Measurements from ENCODE around the gene PPFIA2. TPM values are rescaled to one million over a fixed set of nuclear protein-coding genes. Genes with fewer than 3 reads are reported as not detected.

PPFIA2 gene
- total RNA-seq, 6 experiments from 2014 or later: 0.12 to 1.2 (median 0.56) TPM; not detected in 2

DNA sequence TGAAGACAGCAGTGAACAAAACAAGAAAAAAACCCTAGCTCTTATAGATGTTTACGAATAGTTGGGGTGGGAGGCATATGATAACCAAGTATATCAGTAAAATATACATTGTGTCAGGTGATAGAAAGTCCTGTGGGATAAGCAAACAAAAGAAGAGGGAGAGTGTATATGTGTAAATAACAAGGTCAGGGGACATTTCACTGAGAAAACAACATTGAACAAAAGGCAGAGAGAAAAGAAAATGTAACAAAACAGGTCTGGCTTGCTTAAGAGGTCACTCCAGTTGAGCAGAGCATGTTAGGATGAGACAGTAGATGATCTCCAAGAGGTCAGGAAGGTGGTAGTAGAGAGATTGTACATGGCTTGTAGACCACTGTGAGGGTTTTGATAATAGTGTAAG is 377.2 kb downstream of the PPFIA2 start:
- DNase-seq (no peak), ATAC-seq (no peak)
- WGBS (ENCODE audit: insufficient coverage, low coverage, low lambda C conversion rate, missing lambda C conversion rate): 50% methylated on average over 1 of the region's 1 CpG
- Histone ChIP-seq H3K27ac (no peak overlapping the region), H3K9me3 (no peaks in the 10 kb centered on the region), H3K27me3 (no peaks in the 10 kb centered on the region), H3K4me3 (no peak overlapping the region), H3K4me1 (no peaks in the 10 kb centered on the region), H3K36me3 (no peaks in the 10 kb centered on the region)
- TF ChIP-seq, protein P1, sequence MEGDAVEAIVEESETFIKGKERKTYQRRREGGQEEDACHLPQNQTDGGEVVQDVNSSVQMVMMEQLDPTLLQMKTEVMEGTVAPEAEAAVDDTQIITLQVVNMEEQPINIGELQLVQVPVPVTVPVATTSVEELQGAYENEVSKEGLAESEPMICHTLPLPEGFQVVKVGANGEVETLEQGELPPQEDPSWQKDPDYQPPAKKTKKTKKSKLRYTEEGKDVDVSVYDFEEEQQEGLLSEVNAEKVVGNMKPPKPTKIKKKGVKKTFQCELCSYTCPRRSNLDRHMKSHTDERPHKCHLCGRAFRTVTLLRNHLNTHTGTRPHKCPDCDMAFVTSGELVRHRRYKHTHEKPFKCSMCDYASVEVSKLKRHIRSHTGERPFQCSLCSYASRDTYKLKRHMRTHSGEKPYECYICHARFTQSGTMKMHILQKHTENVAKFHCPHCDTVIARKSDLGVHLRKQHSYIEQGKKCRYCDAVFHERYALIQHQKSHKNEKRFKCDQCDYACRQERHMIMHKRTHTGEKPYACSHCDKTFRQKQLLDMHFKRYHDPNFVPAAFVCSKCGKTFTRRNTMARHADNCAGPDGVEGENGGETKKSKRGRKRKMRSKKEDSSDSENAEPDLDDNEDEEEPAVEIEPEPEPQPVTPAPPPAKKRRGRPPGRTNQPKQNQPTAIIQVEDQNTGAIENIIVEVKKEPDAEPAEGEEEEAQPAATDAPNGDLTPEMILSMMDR (IDR thresholded peaks at IDR 0.05): no peak
- TF ChIP-seq POLR2A (IDR thresholded peaks at IDR 0.05): no peak
- intact Hi-C loops (cut with DNase I): no loop called here

DNA sequence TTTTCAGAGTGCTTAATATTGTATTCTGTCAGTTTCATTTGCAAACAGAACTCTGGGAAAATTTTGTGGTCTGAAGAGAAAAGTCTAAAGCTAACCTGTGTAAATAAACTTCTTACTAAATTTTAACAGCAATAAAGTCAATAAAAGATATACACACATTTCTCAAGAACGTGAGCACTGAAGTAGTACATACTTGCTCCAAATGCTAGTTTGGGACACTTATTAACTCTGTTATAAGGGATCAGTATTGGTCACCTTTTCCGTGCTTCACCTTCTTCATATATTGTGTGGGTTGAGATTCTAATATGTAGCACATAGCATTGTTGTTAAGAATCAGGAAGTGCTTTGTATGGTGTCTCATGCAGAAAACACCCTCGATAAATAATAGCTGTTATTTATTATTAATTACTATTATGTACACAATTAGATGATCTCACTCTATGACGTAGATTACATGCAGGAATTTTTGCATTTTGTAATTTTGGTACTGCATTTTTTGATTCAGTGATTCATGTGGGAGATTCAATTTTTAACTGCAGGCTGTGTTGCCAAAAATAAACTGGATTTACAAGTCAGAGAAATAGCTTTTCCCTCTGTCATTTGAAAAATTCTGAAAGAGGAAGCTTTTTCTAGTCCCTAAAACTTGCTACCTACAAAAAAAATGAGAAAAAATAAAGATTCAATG is 380.4 kb downstream of the PPFIA2 start:
- H3K9me3 ChIP-seq: no peaks in the 10 kb centered on the region
- intact Hi-C loops (cut with DNase I): no loop called here
- no peak for TF ChIP-seq POLR2A (IDR thresholded peaks at IDR 0.05)
- TF ChIP-seq, protein P1 (IDR thresholded peaks at IDR 0.05): no peak
- WGBS (ENCODE audit: insufficient coverage, low coverage, low lambda C conversion rate, missing lambda C conversion rate): 48% methylated on average over 4 of the region's 4 CpGs
- ATAC-seq (no peak), DNase-seq (no peak)
- no peaks in the 10 kb centered on the region for H3K27me3 ChIP-seq
- no peaks in the 10 kb centered on the region for H3K36me3 ChIP-seq
- no peak overlapping the region for H3K4me3 ChIP-seq
- no peak overlapping the region for H3K27ac ChIP-seq
- H3K4me1 ChIP-seq: no peaks in the 10 kb centered on the region

DNA sequence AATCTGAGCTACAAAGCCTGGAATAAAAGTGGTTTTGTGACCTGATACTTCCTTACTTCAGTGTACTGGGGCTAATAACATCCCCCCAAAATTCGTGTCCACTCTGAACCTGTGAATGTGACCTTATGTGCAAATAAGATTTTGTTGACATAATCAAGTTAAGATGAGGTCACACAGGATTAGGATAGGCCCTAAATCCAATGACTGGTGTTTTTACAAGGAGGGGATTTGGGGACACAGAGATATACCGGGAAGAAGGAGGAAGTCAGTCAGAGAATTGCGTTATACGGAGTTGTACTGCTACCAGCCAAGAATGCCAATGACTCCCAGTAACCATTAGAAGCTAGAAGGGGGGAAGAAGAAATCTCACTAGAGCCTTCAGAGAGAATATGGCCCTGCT is 381.4 kb downstream of the PPFIA2 start:
- no peak overlapping the region for H3K4me3 ChIP-seq
- H3K27me3 ChIP-seq: no peaks in the 10 kb centered on the region
- DNase-seq (no peak), ATAC-seq (no peak)
- H3K27ac ChIP-seq: no peak overlapping the region
- H3K36me3 ChIP-seq: no peaks in the 10 kb centered on the region
- no peaks in the 10 kb centered on the region for H3K4me1 ChIP-seq
- intact Hi-C loops (cut with DNase I): no loop called here
- TF ChIP-seq, protein P1 (IDR thresholded peaks at IDR 0.05): no peak
- TF ChIP-seq POLR2A (IDR thresholded peaks at IDR 0.05): no peak
- WGBS (ENCODE audit: insufficient coverage, low coverage, low lambda C conversion rate, missing lambda C conversion rate): 37% methylated on average over 4 of the region's 4 CpGs
- H3K9me3 ChIP-seq: no peaks in the 10 kb centered on the region

DNA sequence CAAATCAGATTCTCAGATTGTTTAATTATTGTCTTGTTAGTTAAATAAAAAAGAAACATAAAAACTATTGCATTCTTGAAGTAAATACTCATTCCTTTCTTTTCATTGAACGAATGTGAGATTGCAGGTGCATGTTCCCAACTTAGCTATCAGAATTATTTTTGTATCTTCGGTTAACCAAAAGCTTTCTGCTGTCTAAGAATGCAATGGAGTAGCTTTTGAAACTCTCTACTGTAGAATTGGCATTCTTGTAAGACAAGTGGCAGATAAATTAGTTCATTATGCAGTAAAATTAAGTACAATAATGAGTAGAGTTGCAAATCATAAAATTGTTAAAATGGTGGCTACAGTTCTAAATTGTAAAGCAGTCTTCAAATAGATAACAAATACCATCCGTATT is 383.2 kb downstream of the PPFIA2 start:
- Histone ChIP-seq H3K4me3 (no peak overlapping the region), H3K27me3 (no peaks in the 10 kb centered on the region), H3K4me1 (no peaks in the 10 kb centered on the region), H3K9me3 (no peaks in the 10 kb centered on the region), H3K36me3 (no peaks in the 10 kb centered on the region), H3K27ac (no peak overlapping the region)
- WGBS (ENCODE audit: insufficient coverage, low coverage, low lambda C conversion rate, missing lambda C conversion rate): 35% methylated on average over 3 of the region's 3 CpGs
- no peak for TF ChIP-seq POLR2A (IDR thresholded peaks at IDR 0.05)
- TF ChIP-seq, protein P1 (IDR thresholded peaks at IDR 0.05): no peak
- intact Hi-C loops (cut with DNase I): no loop called here
- DNase-seq (no peak), ATAC-seq (no peak)
